Fibroblast of skin of left biceps (primary cell): ENCODE measurements around the gene ALKBH8.
A peak's percentile ranks its signal among the peaks of the same experiment; 100 is the strongest.
"Not testable (repeated sequence)": the region's sequence is repeated elsewhere in the genome, so short reads cannot be mapped to it uniquely, and the experiment has no call there.

Experiments used
- DNase-seq, 2 experiments: peaks; one replicate each; pipeline ENCODE4 v3.0.0-alpha.2; 2013; ENCODE audit warnings: low read depth in 2 of 2

The ALKBH8 gene

GRCh38 chr11:107505647-107506225 is 59.8 kb downstream of the ALKBH8 start:
- DNase-seq: no peak

DNA sequence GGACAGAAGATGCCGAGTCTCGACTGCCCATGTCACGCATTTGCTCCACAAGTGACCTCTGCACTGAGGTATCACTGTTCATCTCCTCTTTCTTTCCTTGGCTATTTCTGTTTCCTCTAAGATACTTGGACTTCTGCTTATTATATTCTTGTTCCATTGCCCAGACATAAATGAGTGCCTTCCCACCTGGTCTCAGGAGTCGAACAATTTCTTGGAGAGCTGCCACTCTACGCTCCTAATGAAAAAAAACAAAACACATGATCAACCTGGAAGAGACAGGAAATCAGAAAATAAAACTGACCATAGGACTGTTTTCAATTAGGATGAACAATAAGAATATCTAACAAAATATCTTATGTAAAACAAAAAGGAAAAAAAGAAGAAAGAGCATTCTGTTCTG is 60.6 kb downstream of the ALKBH8 start:
- no peak for DNase-seq

DNA sequence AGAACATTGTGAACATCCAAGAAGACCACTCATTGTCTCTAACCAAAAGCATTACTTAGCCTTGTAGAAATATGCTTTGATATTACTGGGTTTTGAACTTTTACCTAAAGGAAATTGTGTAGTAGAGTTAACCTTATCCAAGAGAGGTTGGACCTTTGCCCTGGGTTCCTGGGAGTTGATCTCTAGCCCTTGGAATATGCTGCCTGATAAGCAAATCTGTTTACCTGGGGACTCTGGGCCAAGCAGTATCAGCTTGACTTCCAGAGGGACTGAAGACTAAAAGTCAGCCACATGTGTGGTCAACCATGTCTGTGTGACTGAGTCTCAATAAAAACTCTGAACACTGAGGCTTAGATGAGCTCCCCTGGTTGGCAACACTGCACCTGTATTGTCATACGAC is 63.8 kb downstream of the ALKBH8 start:
- no peak for DNase-seq

DNA sequence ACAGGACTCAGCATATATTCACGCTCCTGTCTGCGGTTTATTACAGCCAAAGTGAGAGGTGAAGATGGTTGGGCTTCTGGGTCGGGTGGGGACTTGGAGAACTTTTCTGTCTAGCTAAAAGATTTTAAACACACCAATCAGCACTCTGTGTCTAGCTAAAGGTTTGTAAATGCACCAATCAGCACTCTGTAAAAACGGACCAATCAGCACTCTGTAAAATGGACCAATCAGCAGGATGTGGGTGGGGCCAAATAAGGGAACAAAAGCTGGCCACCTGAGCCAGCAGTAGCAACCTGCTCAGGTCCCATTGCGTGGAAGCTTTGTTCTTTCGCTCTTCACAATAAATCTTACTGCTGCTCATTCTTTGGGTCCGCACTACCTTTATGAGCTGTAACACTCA is 68.2 kb downstream of the ALKBH8 start:
- not testable (repeated sequence) for DNase-seq

DNA sequence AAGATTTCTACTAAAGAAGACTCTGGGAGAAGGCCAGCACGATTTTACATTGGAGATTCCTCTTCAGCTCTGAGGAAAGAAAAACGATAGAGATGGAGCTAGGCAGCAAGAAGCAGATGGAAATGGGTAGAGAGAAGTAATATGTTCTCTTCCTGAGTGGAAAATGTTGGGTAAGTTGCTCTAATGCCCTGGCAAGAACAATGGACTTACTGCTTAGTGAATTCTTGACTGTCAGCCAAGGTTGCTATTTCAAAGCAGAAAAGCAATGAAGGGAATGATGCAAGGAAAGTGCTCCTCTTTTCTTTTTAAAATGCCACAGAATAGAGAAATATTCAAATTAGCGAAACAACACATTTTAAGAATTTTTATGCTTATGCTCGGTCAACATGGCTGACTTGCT is 69.5 kb downstream of the ALKBH8 start:
- DNase-seq: peak; percentile 30 to 32

- DNase-seq: no peak
Observed at GRCh38 chr11:107494055-107494454, 71.5 kb downstream of the ALKBH8 start.

DNA sequence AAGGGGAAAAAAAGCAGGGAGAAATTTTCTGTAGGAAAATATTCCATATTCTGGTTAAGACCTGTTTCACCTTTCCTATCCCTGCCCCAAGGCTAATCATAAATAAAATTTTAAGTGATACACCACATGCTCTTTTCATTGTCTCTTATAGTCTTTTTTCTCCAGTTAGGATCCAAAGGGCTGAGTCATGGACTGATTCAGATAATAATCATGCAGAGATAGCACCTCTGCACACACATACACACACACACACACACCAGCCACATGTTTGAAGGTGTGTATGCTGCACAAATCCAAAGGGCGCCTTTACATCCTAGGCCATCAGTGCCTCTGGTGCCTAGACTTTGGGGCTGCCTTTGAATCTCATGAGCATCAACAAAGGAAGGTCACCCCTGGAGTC is 72.4 kb downstream of the ALKBH8 start:
- peak; percentile 29 to 35 for DNase-seq

- no peak for DNase-seq
Observed at GRCh38 chr11:107490836-107491235, 74.7 kb downstream of the ALKBH8 start.

- DNase-seq: no peak
Observed at GRCh38 chr11:107482234-107482633, 83.3 kb downstream of the ALKBH8 start.

- DNase-seq: no peak
Observed at GRCh38 chr11:107478922-107479321, 86.6 kb downstream of the ALKBH8 start.

GRCh38 chr11:107477820-107478219 is 87.7 kb downstream of the ALKBH8 start:
- DNase-seq: no peak

- DNase-seq: no peak
Observed at GRCh38 chr11:107473792-107474191, 91.7 kb downstream of the ALKBH8 start.

- no peak for DNase-seq
Observed at GRCh38 chr11:107472966-107473365, 92.6 kb downstream of the ALKBH8 start.

DNA sequence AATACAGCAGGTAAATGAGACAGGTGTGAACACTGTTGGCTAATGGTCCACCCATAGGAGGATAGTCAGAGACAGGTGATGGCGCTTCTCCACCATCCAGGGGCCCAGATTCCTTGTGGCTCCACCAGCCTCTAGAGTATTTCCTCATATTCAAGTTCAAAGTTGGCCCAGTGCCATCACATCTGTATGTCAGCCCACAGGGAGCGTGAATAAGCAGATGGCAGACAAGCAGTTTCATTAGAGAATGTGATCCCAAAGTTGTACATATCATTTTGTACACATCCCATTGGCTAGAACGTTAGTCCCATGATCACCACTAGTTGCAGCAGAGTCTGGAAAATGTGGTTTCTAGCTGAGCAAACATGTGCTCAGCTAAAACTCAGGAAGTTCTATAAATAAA is 96.9 kb downstream of the ALKBH8 start:
- DNase-seq: no peak

GRCh38 chr11:107467696-107468095 is 97.8 kb downstream of the ALKBH8 start:
- no peak for DNase-seq

DNA sequence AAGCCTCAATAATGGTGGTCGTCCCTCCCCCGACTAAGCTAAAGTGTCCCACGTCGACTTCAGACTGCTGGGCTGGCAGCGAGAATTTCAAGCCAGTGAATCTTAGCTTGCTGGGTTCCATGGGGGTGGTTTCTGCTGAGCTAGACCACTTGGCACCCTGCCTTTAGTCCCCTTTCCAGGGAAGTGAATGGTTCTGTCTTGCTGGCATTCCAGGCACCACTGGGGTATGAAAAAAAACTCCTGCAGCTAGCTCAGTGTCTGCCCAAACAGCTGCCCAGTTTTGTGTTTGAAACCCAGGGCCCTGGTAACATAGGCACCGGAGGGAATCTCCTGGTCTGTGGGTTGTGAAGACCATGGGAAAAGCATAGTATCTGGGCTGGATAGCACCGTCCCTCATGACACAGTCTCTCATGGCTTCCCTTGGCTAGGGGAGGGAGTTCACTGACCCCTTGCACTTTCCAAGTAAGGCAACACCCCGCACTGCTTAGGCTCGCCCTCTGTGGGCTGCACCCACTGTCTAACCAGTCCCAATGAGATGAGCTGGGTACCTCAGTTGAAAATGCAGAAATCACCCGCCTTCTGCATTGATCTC is 99.2 kb downstream of the ALKBH8 start:
- not testable (repeated sequence) for DNase-seq

GRCh38 chr11:107457558-107458271 is 107.8 kb downstream of the ALKBH8 start, which contains the start of gene CWF19L2:
Gene CWF19L2, minus strand, starts transcription at chr11:107457825. Its CDS starts 9 bp downstream, at chr11:107457816.
- peak; percentile 86 to 90 for DNase-seq

DNA sequence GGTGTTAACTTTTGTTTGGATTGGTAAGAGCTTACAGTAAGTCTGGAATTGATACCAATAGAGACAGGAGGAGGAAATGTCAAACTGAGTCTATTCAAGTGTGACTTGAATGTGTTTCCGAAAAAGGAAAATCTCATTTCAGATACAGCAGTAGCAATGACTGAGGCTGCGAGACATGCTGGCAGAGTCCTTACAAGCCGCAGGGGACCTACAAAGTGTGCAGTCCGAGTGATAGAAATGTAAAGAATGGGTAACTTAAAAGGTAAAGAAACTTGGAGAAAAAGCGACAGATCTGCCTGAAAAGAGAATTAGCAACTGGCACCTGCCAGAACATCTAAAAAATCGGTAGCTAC is 108.4 kb downstream of the ALKBH8 start:
- no peak for DNase-seq

DNA sequence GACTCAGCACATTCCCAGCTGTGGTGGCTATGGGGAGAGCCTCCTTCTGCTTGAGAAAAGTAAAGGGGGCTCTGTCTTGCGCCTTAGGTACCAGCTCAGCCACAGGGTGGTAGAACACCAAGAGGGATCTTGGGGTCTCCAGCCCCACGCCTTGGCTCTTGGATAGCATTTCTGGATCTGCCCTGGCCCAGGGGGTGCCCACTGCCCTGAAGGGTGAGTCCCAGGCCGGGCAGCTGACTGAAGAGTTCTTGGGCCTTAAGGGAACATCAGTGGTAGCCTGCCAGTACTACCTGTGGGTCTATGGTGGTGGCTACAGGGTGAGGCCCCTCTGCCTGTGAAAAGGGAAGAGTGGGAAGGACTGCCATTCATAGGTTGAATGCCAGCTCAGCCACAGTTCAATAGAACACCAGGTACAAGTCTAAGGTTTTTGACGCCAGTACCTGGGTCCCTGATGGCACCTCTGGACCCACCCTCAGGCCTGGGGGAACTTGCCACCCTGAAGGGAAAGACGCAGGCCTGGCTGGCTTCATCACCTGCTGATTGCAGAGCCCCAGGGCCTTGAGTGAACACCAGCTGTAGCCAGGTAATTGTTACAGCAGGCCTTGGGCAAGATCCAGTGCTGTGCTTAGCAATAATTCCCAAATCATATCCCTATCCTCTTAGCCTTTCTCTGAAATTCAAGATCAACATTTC is 111.8 kb downstream of the ALKBH8 start:
- DNase-seq: no peak
